SK-N-MC (cell line): ENCODE results near the gene VSTM4.

Source experiments
- EZH2 ChIP-seq: fragments of 200-600 bp; sonication (generic); IDR thresholded peaks from one replicate; pipeline ENCODE4 v1.6.1; 2017; ENCODE audit warnings: antibody characterized with exemption
- FOXP2 ChIP-seq: optimal IDR thresholded peaks from 2 replicates; pipeline ENCODE3; 2011; ENCODE audit warnings: mild to moderate bottlenecking, moderate library complexity; ENCODE audit not compliant: insufficient read depth; ENCODE audit errors: extremely low read length, control extremely low read depth
- POLR2AphosphoS5 ChIP-seq: IDR thresholded peaks from 2 replicates; pipeline ENCODE4 v1.6.1; 2012; ENCODE audit warnings: mild to moderate bottlenecking, low read depth, low read length, borderline replicate concordance

GRCh38 chr10:49037187-49037586 lies 78.1 kb downstream of the VSTM4 start:
- TF ChIP-seq POLR2AphosphoS5 (no peak), EZH2 (no peak), FOXP2 (no peak)
